Choroid plexus epithelial cell (primary cell): ENCODE results near the gene MAN2A2.
A peak's percentile ranks its signal among the peaks of the same experiment; 100 is the strongest.

Experiments used
- DNase-seq: peaks from one replicate; pipeline ENCODE4 v3.0.0-alpha.2; 2010; ENCODE audit warnings: low read depth
- H3K4me3 ChIP-seq: 2 replicates; pipeline ENCODE4 v1.5.1; 2011; ENCODE audit warnings: low read depth, mild to moderate bottlenecking, control low read depth, low read length, moderate library complexity
- CTCF ChIP-seq: conservative IDR thresholded peaks from 2 replicates; pipeline ENCODE4 v1.5.1; 2011; ENCODE audit warnings: low read depth, mild to moderate bottlenecking, control low read depth, inconsistent platforms, low read length, moderate library complexity

Gene MAN2A2

DNA sequence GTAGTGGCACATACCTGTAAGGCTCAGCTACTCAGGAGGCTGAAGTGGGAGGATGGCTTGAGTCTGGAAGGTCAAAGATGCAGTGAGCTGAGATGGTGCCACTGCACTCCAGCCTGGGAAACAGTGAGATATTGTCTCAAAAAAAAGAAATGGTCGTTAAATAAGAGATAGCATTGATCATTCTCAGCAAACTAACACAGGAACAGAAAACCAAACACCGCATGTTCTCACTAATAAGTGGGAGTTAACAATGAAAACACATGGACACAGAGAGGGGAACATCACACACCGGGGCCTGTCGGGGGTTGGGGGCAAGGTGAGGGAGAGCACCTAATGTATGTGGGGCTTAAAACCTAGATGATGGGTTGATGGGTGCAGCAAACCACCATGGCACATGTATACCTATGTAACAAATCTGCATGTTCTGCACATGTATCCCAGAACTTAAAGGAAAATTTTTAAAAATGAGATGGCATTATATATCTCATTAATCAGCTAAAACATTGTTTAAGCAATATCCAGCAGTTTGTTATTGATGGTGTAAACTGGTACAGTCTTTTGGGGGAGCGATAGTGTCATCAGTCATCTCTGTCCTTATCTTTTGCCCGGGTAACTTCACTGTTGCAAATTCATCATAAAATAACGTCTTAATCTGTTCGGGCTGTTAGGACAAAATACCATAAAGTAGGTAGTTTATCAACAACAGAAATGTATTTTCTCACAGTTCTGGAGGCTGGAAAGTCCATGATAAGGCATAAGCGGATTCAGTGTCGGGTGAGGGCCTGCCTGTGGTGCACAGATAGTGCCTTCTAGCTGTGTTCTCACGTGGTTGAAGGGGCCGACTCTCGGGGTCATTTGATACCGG is 1.7 kb upstream of the MAN2A2 start:
- H3K4me3 ChIP-seq: no peak overlapping the region
- TF ChIP-seq CTCF: no peak
- DNase-seq: no peak

GRCh38 chr15:90902040-90902839 is 862 bp upstream of the MAN2A2 start:
- peak; percentile 76 for DNase-seq
- peak; percentile 85 for TF ChIP-seq CTCF
- H3K4me3 ChIP-seq: peak overlapping the region; percentile 74

DNA sequence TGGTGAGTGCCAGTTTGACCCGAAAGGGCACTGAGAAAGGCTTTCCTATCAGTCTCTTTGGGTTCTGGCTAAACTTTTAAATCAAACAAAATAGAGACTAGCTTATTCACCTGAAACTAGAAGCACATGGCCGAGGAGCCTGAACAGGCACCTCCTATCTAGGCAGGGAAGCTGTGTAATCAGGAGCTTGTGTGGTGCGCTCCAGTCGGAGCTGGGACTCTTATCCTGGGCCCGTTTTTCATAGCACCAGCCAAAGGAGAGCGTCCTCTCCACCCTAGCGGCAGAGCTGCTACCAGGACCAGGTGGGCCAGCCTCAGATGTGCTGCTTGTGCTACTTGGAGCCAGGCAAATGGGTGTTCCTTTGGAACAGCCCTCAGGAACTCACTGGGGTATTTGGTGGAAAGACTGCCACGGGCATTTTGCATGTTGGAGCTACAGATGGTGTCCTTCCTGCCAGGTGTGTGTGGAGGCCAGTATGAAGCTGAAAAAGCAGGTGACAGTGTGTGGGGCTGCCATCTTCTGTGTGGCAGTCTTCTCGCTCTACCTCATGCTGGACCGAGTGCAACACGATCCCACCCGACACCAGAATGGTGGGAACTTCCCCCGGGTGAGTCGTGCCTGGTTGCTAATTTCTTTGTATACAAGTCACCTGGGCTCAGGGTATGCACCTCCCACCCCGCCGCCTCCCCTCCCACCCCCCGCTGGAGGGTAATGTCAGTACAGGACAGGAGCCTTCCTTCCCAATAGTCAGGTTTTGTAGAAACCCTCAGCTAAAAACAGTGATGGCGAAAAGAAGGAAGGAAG is 833 bp downstream of the MAN2A2 start:
- peak overlapping the region; percentile 74 for H3K4me3 ChIP-seq
- no peak for TF ChIP-seq CTCF
- peak; percentile 13 for DNase-seq

GRCh38 chr15:90904746-90905145 is 1.6 kb downstream of the MAN2A2 start:
- no peak for DNase-seq
- TF ChIP-seq CTCF: no peak
- no peak overlapping the region for H3K4me3 ChIP-seq

- DNase-seq: no peak
- TF ChIP-seq CTCF: no peak
- no peak overlapping the region for H3K4me3 ChIP-seq
These were observed 2.4 kb downstream of the MAN2A2 start for GRCh38 chr15:90905306-90906180.

GRCh38 chr15:90906181-90906849 is 3.2 kb downstream of the MAN2A2 start:
- no peak overlapping the region for H3K4me3 ChIP-seq
- DNase-seq: no peak
- no peak for TF ChIP-seq CTCF
